Peyer's patch (tissue), 4 donors: ENCODE results near the gene TMEM9.

Source experiments
- CTCF ChIP-seq, 6 experiments: fragments of 450-650 bp in 4 of 6; fragments of 200-600 bp in 2 of 6; sonication (generic) in 1 of 6; IDR thresholded peaks; one replicate each; pipeline ENCODE4 v1.5.1; 2017 to 2019; ENCODE audit warnings: antibody characterized with exemption in 6 of 6, mild to moderate bottlenecking in 3 of 6, moderate library complexity in 1 of 6
- POLR2A ChIP-seq, 2 donors: fragments of 450-650 bp; IDR thresholded peaks; one replicate each; pipeline ENCODE4 v1.5.1; 2017; ENCODE audit warnings: antibody characterized with exemption in 2 of 2, mild to moderate bottlenecking in 2 of 2, moderate library complexity in 2 of 2

GRCh38 chr1:201119206-201120197 lies 34.8 kb downstream of the TMEM9 start:
- peak in 5 of 6 experiments; percentile 14 to 61 (median 55) for TF ChIP-seq CTCF (IDR thresholded peaks at IDR 0.05)
- no peak for TF ChIP-seq POLR2A (IDR thresholded peaks at IDR 0.05)
